ENCODE results near the gene GTF3C6.

GTF3C6 gene

GRCh38 chr6:110939429-110940200 is 18.9 kb upstream of the GTF3C6 start:
- Histone ChIP-seq H3F3A (ENCODE audit: insufficient read depth, low read length) (no peaks in the 10 kb centered on the region), H3K79me2 (ENCODE audit: insufficient read depth, low read length) (no peaks in the 10 kb centered on the region), H3K4me1 (ENCODE audit: insufficient read depth, low read length, severe bottlenecking) (no peaks in the 10 kb centered on the region), H3K9me3 (ENCODE audit: low read length) (no peaks in the 10 kb centered on the region), H2AFZ (ENCODE audit: low read length) (no peak overlapping the region), H3K4me2 (ENCODE audit: low read length) (no peak overlapping the region), H4K20me1 (ENCODE audit: insufficient read depth, low read length) (no peaks in the 10 kb centered on the region), H3K4me3 (ENCODE audit: low read depth, low read length, poor library complexity, severe bottlenecking) (no peak overlapping the region), H3K36me3 (ENCODE audit: insufficient read depth, low read length) (no peaks in the 10 kb centered on the region), H3K9me2 (ENCODE audit: low read depth, low read length) (no peaks in the 10 kb centered on the region), H3K27ac (ENCODE audit: low read depth, low read length, poor library complexity, severe bottlenecking) (no peak overlapping the region), H3K27me3 (ENCODE audit: insufficient read depth, low read length) (no peaks in the 10 kb centered on the region), H3K9ac (ENCODE audit: low read length) (no peak overlapping the region)
- no peak for TF ChIP-seq CTCF (IDR thresholded peaks at IDR 0.05; ENCODE audit: low read length)

- no peaks in the 10 kb centered on the region for H3K27me3 ChIP-seq (ENCODE audit: insufficient read depth, low read length)
- H4K20me1 ChIP-seq (ENCODE audit: insufficient read depth, low read length) = no peaks in the 10 kb centered on the region
- H3F3A ChIP-seq (ENCODE audit: insufficient read depth, low read length) = no peaks in the 10 kb centered on the region
- peaks cover 5% of the 10 kb centered on the region for H3K4me1 ChIP-seq (ENCODE audit: insufficient read depth, low read length, severe bottlenecking)
- TF ChIP-seq EZH2 (IDR thresholded peaks at IDR 0.05; ENCODE audit: borderline replicate concordance, low read length) (no peak), CTCF (IDR thresholded peaks at IDR 0.05; ENCODE audit: low read length) (no peak)
- H3K9me3 ChIP-seq (ENCODE audit: low read length) = no peaks in the 10 kb centered on the region
- H3K9ac ChIP-seq (ENCODE audit: low read length) = no peak overlapping the region
- H2AFZ ChIP-seq (ENCODE audit: low read length) = no peak overlapping the region
- H3K36me3 ChIP-seq (ENCODE audit: insufficient read depth, low read length) = no peaks in the 10 kb centered on the region
- no peak overlapping the region for H3K27ac ChIP-seq (ENCODE audit: low read depth, low read length, poor library complexity, severe bottlenecking)
- no peaks in the 10 kb centered on the region for H3K79me2 ChIP-seq (ENCODE audit: insufficient read depth, low read length)
- no peak overlapping the region for H3K4me3 ChIP-seq (ENCODE audit: low read depth, low read length, poor library complexity, severe bottlenecking)
- no peak overlapping the region for H3K4me2 ChIP-seq (ENCODE audit: low read length)
- H3K9me2 ChIP-seq (ENCODE audit: low read depth, low read length) = no peaks in the 10 kb centered on the region
These were observed 13.8 kb upstream of the GTF3C6 start for GRCh38 chr6:110944681-110945151.

- TF ChIP-seq CTCF (IDR thresholded peaks at IDR 0.05; ENCODE audit: low read length) (no peak), EZH2 (IDR thresholded peaks at IDR 0.05; ENCODE audit: borderline replicate concordance, low read length) (no peak)
- peaks cover 5% of the 10 kb centered on the region for H3K4me1 ChIP-seq (ENCODE audit: insufficient read depth, low read length, severe bottlenecking)
- H3K4me2 ChIP-seq (ENCODE audit: low read length) = no peak overlapping the region
- no peaks in the 10 kb centered on the region for H3K9me2 ChIP-seq (ENCODE audit: low read depth, low read length)
- H3K4me3 ChIP-seq (ENCODE audit: low read depth, low read length, poor library complexity, severe bottlenecking) = no peak overlapping the region
- no peaks in the 10 kb centered on the region for H3F3A ChIP-seq (ENCODE audit: insufficient read depth, low read length)
- no peak overlapping the region for H2AFZ ChIP-seq (ENCODE audit: low read length)
- no peak overlapping the region for H3K9ac ChIP-seq (ENCODE audit: low read length)
- H3K79me2 ChIP-seq (ENCODE audit: insufficient read depth, low read length) = no peaks in the 10 kb centered on the region
- H3K27ac ChIP-seq (ENCODE audit: low read depth, low read length, poor library complexity, severe bottlenecking) = no peak overlapping the region
- no peaks in the 10 kb centered on the region for H3K9me3 ChIP-seq (ENCODE audit: low read length)
- no peaks in the 10 kb centered on the region for H3K27me3 ChIP-seq (ENCODE audit: insufficient read depth, low read length)
- H4K20me1 ChIP-seq (ENCODE audit: insufficient read depth, low read length) = no peaks in the 10 kb centered on the region
- no peaks in the 10 kb centered on the region for H3K36me3 ChIP-seq (ENCODE audit: insufficient read depth, low read length)
These were observed 12.0 kb upstream of the GTF3C6 start for GRCh38 chr6:110946498-110946897.

Measured in OCI-LY1 (cell line).